ENCODE measurements around the gene TRANK1. TPM values are rescaled to one million over a fixed set of nuclear protein-coding genes. Genes with fewer than 3 reads are reported as not detected.

TRANK1 gene
- total and polyA plus RNA-seq, 4 donors, result 2.9 to 40.0 (median 10.2) TPM

GRCh38 chr3:36991147-36991546 lies 46.3 kb upstream of the TRANK1 start:
- no peaks in the 10 kb centered on the region for H3K9me3 ChIP-seq (ENCODE audit: control insufficient read depth in 4 of 4, low read length in 3 of 4)
- peaks cover under 1 to 13% (median 9%) of the 10 kb centered on the region in 4 donors for H3K36me3 ChIP-seq (ENCODE audit: control insufficient read depth in 4 of 4, insufficient read depth in 3 of 4, low read depth in 1 of 4, low read length in 3 of 4)
- H3K4me1 ChIP-seq (ENCODE audit: control insufficient read depth in 4 of 4, insufficient read depth in 4 of 4, low read length in 3 of 4), result peaks cover 3 to 42% (median 24%) of the 10 kb centered on the region in 4 donors
- peak overlapping the region in 1 of 2 donors; percentile 98 for H3K9ac ChIP-seq (ENCODE audit: low read depth in 1 of 2, low read length in 2 of 2)
- TF ChIP-seq RXRA (IDR thresholded peaks at IDR 0.05) (no peak), YY1 (IDR thresholded peaks at IDR 0.05) (no peak), FOXA2 (IDR thresholded peaks at IDR 0.05) (no peak), EGR1 (IDR thresholded peaks at IDR 0.05; ENCODE audit: low read depth in 2 of 2) (no peak), TAF1 (conservative IDR thresholded peaks at IDR 0.05) (no peak), GABPA (IDR thresholded peaks at IDR 0.05 in 1 of 2, conservative IDR thresholded peaks at IDR 0.05 in 1 of 2) (no peak), HNF4A (conservative IDR thresholded peaks at IDR 0.05) (no peak), JUND (IDR thresholded peaks at IDR 0.05) (no peak)
- 76% methylated on average over 3 of the region's 3 CpGs for WGBS
- H3K27me3 ChIP-seq (ENCODE audit: control insufficient read depth in 4 of 4, insufficient read depth in 4 of 4, low read length in 3 of 4), result no peaks in the 10 kb centered on the region
- no peak for DNase-seq (ENCODE audit: low spot score)
- H3K27ac ChIP-seq (ENCODE audit: low read depth in 1 of 2, low read length in 2 of 2), result peak overlapping the region in 1 of 2 donors; percentile 96
- peak overlapping the region; percentile 21 to 89 (median 63) for H3K4me3 ChIP-seq (ENCODE audit: low read depth in 1 of 3, low read length in 3 of 3)

DNA sequence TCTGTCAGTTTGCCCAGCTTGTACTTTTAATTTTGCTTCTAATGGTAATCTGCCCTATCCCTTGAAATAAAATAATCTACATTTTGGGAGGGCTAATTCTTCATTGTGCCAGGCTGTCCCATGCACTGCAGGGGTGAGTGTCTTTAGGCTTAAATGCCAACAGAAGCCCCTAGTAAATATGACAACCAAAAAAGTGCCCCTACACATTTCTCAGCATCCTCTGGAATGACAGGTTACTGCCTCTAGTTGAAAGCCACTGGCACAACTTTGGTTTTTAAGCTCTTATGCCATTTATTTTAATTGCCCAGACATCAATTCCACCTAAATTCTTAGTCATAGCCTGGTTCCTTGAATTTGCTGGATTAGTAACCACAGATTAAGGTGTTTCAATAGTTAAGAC lies 44.7 kb upstream of the TRANK1 start:
- peaks cover 3 to 42% (median 24%) of the 10 kb centered on the region in 4 donors for H3K4me1 ChIP-seq (ENCODE audit: control insufficient read depth in 4 of 4, insufficient read depth in 4 of 4, low read length in 3 of 4)
- no peaks in the 10 kb centered on the region for H3K9me3 ChIP-seq (ENCODE audit: control insufficient read depth in 4 of 4, low read length in 3 of 4)
- H3K36me3 ChIP-seq (ENCODE audit: control insufficient read depth in 4 of 4, insufficient read depth in 3 of 4, low read depth in 1 of 4, low read length in 3 of 4), result peaks cover 9 to 25% (median 18%) of the 10 kb centered on the region in 4 donors
- H3K27me3 ChIP-seq (ENCODE audit: control insufficient read depth in 4 of 4, insufficient read depth in 4 of 4, low read length in 3 of 4), result no peaks in the 10 kb centered on the region
- no peak overlapping the region for H3K4me3 ChIP-seq (ENCODE audit: low read depth in 1 of 3, low read length in 3 of 3)
- DNase-seq (ENCODE audit: low spot score), result no peak
- peak overlapping the region in 1 of 2 donors; percentile 57 for H3K9ac ChIP-seq (ENCODE audit: low read depth in 1 of 2, low read length in 2 of 2)
- TF ChIP-seq GABPA (IDR thresholded peaks at IDR 0.05 in 1 of 2, conservative IDR thresholded peaks at IDR 0.05 in 1 of 2) (no peak), RAD21 (IDR thresholded peaks at IDR 0.05) (no peak), FOXA1 (IDR thresholded peaks at IDR 0.05) (no peak), HNF4A (conservative IDR thresholded peaks at IDR 0.05) (no peak), NR2F2 (IDR thresholded peaks at IDR 0.05) (no peak), SP1 (IDR thresholded peaks at IDR 0.05) (no peak), TAF1 (conservative IDR thresholded peaks at IDR 0.05) (no peak), FOXA2 (IDR thresholded peaks at IDR 0.05) (no peak), HNF4G (IDR thresholded peaks at IDR 0.05) (no peak), ATF3 (IDR thresholded peaks at IDR 0.05) (no peak), JUND (IDR thresholded peaks at IDR 0.05) (no peak), EGR1 (IDR thresholded peaks at IDR 0.05; ENCODE audit: low read depth in 2 of 2) (no peak), YY1 (IDR thresholded peaks at IDR 0.05) (no peak), REST (IDR thresholded peaks at IDR 0.05) (no peak), RXRA (IDR thresholded peaks at IDR 0.05) (no peak), CTCF (IDR thresholded peaks at IDR 0.05; ENCODE audit: low read depth, low read length, missing input control) (no peak)
- TF ChIP-seq, protein P1, sequence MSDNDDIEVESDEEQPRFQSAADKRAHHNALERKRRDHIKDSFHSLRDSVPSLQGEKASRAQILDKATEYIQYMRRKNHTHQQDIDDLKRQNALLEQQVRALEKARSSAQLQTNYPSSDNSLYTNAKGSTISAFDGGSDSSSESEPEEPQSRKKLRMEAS (IDR thresholded peaks at IDR 0.05), result no peak
- TF ChIP-seq, protein P2, sequence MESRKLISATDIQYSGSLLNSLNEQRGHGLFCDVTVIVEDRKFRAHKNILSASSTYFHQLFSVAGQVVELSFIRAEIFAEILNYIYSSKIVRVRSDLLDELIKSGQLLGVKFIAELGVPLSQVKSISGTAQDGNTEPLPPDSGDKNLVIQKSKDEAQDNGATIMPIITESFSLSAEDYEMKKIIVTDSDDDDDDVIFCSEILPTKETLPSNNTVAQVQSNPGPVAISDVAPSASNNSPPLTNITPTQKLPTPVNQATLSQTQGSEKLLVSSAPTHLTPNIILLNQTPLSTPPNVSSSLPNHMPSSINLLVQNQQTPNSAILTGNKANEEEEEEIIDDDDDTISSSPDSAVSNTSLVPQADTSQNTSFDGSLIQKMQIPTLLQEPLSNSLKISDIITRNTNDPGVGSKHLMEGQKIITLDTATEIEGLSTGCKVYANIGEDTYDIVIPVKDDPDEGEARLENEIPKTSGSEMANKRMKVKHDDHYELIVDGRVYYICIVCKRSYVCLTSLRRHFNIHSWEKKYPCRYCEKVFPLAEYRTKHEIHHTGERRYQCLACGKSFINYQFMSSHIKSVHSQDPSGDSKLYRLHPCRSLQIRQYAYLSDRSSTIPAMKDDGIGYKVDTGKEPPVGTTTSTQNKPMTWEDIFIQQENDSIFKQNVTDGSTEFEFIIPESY (IDR thresholded peaks at IDR 0.05), result no peak
- H3K27ac ChIP-seq (ENCODE audit: low read depth in 1 of 2, low read length in 2 of 2), result no peak overlapping the region
